ENCODE measurements around the gene ARHGDIA.

The ARHGDIA gene

DNA sequence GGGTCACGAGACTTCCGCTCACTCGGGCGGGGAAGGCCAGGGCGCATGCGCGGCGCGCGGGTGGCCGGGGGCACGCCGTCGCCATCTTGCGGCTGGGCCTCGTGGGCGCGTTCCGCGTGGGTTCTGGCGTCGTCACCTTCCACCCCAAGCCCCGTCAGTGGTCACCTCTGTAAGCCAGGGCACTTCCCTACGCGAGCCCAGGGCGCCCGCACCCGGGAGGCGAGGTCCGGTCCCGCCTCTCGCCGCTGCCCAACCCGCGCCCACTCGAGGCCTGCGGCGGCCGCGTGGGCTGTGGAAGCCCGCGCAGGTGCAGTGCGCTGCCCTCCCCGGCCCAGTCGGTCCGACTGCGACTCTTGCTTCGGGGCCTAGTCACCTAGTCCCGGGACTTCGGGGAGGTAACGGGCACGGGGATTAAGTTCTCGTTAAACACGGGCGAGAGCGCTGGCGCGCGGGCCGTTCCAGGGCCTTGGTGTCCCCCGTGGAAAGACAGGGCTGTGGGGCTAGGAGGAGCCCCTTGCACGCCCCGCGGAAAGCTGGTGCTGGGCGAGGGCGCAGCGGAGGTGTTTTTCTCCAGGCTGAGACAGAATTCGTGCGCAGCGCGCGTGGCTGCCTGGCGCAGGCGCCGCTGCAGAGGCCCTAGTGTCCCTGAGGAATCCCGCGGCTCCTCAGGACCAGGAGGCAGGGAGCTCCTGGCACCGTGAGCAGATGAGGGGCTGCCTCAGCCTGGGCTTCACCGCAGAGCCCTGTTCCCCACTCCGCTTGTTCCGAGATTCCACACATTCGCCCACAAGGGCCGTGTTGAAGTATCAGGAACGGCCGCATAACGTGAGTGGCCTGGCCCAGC is 472 bp upstream of the ARHGDIA start:
- H3K27me3 ChIP-seq (ENCODE audit: control insufficient read depth in 5 of 5, insufficient read depth in 4 of 5, low read length in 5 of 5), result no peaks in the 10 kb centered on the region
- no peaks in the 10 kb centered on the region for H3K9me3 ChIP-seq (ENCODE audit: control insufficient read depth in 5 of 5, low read length in 5 of 5)
- H3K36me3 ChIP-seq (ENCODE audit: control insufficient read depth in 5 of 5, insufficient read depth in 5 of 5, low read length in 5 of 5), result peaks cover 0 to 26% (median 20%) of the 10 kb centered on the region in 5 donors
- peak overlapping the region; percentile 99 for H3K27ac ChIP-seq (ENCODE audit: low read depth, low read length)
- H3K4me1 ChIP-seq (ENCODE audit: control insufficient read depth in 5 of 5, insufficient read depth in 5 of 5, low read length in 5 of 5), result peaks cover 0 to 48% (median 44%) of the 10 kb centered on the region in 5 donors
- H3K4me3 ChIP-seq (ENCODE audit: low read depth in 1 of 5, low read length in 5 of 5), result peak overlapping the region in 4 of 5 donors; percentile 79 to 89 (median 83)
- H3K9ac ChIP-seq (ENCODE audit: low read length in 5 of 5), result peak overlapping the region; percentile 85 to 98 (median 93)

DNA sequence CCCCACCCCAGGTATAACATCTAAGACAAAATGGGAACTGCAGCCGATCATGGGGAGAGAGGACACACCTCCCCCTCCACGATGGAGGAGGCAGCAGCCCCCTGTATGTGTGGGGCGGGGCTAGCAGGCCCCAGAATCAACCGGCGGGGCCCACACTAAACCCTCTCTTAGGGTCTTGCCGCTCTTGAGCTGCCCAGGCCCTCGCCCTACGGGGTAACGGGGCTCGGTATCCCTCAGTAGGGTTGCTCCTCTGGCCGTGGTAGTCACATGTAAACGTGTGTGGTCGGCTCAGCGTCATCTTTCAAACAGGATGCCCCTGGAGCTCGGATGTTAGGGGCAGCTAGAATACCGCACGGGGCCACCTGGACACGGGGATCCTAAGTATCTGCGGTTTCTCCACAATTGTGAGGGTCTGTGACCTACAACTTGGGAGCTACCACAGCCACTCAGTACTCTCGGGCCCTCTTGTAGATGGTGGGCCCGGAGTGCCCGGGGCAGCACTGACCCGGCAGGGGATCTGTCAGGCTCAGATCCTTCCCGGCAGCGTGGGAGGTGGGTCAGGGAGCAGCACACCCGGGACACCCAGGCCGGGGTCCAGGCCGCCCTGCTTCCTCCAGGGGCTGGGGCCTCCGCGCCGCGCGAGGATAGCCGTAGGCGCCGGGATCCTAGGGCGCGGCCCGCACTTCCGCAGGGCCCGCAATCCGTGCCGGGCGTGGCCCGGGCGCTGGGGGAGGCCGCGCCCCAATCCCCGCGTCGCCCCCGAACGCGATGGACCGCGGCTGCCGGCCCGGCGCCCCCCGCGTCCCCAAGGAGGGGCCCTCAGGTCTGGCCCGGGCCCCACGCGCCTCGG is 781 bp downstream of the ARHGDIA start:
- Histone ChIP-seq H3K4me1 (ENCODE audit: control insufficient read depth in 5 of 5, insufficient read depth in 5 of 5, low read length in 5 of 5) (peaks cover 0 to 54% (median 44%) of the 10 kb centered on the region in 5 donors), H3K4me3 (ENCODE audit: low read depth in 1 of 5, low read length in 5 of 5) (peak overlapping the region; percentile 75 to 91 (median 87)), H3K9me3 (ENCODE audit: control insufficient read depth in 5 of 5, low read length in 5 of 5) (no peaks in the 10 kb centered on the region), H3K9ac (ENCODE audit: low read length in 5 of 5) (peak overlapping the region; percentile 56 to 97 (median 91)), H3K36me3 (ENCODE audit: control insufficient read depth in 5 of 5, insufficient read depth in 5 of 5, low read length in 5 of 5) (peaks cover 0 to 27% (median 25%) of the 10 kb centered on the region in 5 donors), H3K27me3 (ENCODE audit: control insufficient read depth in 5 of 5, insufficient read depth in 4 of 5, low read length in 5 of 5) (no peaks in the 10 kb centered on the region), H3K27ac (ENCODE audit: low read depth, low read length) (peak overlapping the region; percentile 94)

DNA sequence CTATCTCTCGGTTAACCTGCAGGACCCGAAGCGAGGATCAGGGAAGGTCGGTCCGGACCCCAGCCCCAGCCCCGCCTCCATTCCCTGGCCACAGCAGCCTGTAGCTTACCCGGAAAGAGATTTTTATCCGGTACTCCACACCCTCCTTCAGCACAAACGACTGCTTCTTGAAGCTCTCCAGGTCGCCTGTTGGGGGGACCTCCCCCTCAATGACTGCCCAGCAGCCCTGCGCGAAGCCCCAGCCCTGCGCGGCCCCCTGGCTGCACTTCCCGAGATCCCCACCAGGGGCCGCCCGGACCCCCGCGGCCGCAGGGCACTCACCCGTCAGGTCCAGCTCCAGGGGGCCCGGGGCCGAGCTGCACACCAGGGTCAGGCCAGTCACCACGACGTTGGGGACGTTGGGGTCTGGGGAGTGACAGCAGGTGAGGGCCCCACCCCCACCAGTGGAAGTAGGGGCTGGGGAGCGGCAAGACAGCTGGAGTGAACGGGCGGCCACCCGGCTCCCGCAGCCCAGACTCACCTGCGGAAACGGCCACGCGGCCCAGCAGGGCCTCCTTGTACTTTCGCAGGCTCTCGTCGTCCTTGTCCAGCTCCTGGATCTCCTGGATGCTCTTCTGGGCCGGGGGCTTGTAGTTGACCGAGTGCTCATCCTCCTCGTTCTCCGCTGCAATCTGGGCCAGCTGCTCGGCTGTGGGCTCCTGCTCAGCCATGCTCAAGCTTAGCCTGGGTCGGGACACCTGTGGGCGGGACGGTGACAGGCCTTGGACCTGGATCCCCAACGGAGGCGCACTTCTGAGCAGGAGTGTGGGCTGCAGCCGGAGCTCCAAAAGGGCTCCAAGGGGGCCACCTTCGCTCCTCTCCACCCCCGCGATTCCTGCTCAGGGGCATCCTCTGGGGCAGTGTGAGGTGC is 1.7 kb downstream of the ARHGDIA start:
- Histone ChIP-seq H3K9ac (ENCODE audit: low read length in 5 of 5) (peak overlapping the region in 4 of 5 donors; percentile 84 to 97 (median 94)), H3K4me3 (ENCODE audit: low read depth in 1 of 5, low read length in 5 of 5) (peak overlapping the region; percentile 75 to 91 (median 87)), H3K36me3 (ENCODE audit: control insufficient read depth in 5 of 5, insufficient read depth in 5 of 5, low read length in 5 of 5) (peaks cover 0 to 29% (median 25%) of the 10 kb centered on the region in 5 donors), H3K9me3 (ENCODE audit: control insufficient read depth in 5 of 5, low read length in 5 of 5) (no peaks in the 10 kb centered on the region), H3K4me1 (ENCODE audit: control insufficient read depth in 5 of 5, insufficient read depth in 5 of 5, low read length in 5 of 5) (peaks cover 0 to 54% (median 44%) of the 10 kb centered on the region in 5 donors), H3K27ac (ENCODE audit: low read depth, low read length) (peak overlapping the region; percentile 94), H3K27me3 (ENCODE audit: control insufficient read depth in 5 of 5, insufficient read depth in 4 of 5, low read length in 5 of 5) (no peaks in the 10 kb centered on the region)

DNA sequence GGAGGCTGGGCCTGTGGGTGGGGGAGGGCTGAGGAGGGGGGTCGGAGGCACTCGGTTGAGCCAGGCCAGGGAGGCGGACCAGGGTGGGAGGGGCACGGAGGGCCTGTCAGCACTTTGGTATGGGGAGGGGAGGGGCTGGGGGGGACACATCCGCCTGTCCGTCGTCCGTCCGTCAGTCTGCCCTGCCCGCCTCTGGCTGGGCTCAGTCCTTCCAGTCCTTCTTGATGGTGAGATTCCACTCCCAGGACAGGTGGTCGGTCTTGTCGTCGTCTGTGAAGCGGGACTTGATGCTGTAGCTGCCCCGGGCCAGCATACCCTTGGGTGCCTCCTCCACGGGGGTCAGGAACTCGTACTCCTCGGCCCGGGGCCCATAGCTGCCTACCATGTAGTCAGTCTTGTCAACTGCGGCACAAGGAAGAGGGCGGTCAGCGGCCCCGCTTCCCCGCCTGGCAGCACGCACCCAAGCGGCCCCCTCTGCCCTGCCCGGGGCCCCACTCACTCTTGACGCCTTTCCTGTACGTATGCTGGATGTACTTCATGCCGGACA is 2.4 kb downstream of the ARHGDIA start:
- no peak overlapping the region for H3K4me3 ChIP-seq (ENCODE audit: low read depth in 1 of 5, low read length in 5 of 5)
- H3K36me3 ChIP-seq (ENCODE audit: control insufficient read depth in 5 of 5, insufficient read depth in 5 of 5, low read length in 5 of 5), result peaks cover 0 to 31% (median 25%) of the 10 kb centered on the region in 5 donors
- no peak overlapping the region for H3K9ac ChIP-seq (ENCODE audit: low read length in 5 of 5)
- H3K9me3 ChIP-seq (ENCODE audit: control insufficient read depth in 5 of 5, low read length in 5 of 5), result no peaks in the 10 kb centered on the region
- H3K4me1 ChIP-seq (ENCODE audit: control insufficient read depth in 5 of 5, insufficient read depth in 5 of 5, low read length in 5 of 5), result peaks cover 0 to 54% (median 44%) of the 10 kb centered on the region in 5 donors
- H3K27ac ChIP-seq (ENCODE audit: low read depth, low read length), result peak overlapping the region; percentile 94
- H3K27me3 ChIP-seq (ENCODE audit: control insufficient read depth in 5 of 5, insufficient read depth in 4 of 5, low read length in 5 of 5), result no peaks in the 10 kb centered on the region

DNA sequence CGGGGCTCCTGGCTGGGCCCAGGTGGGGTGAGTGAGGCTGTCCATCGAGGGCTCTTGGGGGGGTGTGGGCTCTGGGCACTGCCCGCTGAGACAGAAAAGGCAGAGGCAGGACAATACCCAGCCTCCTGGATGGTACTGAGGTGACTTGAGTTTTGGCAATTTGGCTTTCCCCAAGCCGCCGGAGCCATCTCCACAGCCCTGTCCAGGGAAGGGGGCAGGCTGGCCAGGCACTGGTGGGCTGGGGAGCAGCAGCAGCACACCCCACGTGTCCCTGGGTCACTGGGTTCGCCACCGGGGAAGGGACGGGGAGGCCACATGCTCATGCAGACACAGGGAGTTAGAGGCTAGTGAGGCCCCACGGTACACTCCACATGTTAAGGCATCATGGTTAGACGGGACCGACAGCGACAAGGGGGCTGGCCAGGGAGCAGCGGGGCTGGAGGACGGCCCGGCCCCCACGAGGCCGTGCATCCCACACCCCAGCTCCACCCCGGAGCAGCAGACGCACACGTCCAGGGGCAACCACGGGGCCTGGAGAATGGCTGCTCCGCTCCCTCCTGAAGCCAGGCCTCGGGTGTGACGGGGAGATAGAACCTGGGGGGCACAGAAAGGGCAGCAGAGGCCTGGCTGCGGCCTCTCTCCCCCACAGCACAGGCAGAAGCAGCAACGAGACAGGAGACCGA is 3.0 kb downstream of the ARHGDIA start:
- H3K4me3 ChIP-seq (ENCODE audit: low read depth in 1 of 5, low read length in 5 of 5), result no peak overlapping the region
- peaks cover 0 to 54% (median 44%) of the 10 kb centered on the region in 5 donors for H3K4me1 ChIP-seq (ENCODE audit: control insufficient read depth in 5 of 5, insufficient read depth in 5 of 5, low read length in 5 of 5)
- H3K9me3 ChIP-seq (ENCODE audit: control insufficient read depth in 5 of 5, low read length in 5 of 5), result no peaks in the 10 kb centered on the region
- peak overlapping the region; percentile 16 for H3K27ac ChIP-seq (ENCODE audit: low read depth, low read length)
- no peaks in the 10 kb centered on the region for H3K27me3 ChIP-seq (ENCODE audit: control insufficient read depth in 5 of 5, insufficient read depth in 4 of 5, low read length in 5 of 5)
- H3K36me3 ChIP-seq (ENCODE audit: control insufficient read depth in 5 of 5, insufficient read depth in 5 of 5, low read length in 5 of 5), result peaks cover 0 to 36% (median 26%) of the 10 kb centered on the region in 5 donors
- H3K9ac ChIP-seq (ENCODE audit: low read length in 5 of 5), result peak overlapping the region in 1 of 5 donors; percentile 32

DNA sequence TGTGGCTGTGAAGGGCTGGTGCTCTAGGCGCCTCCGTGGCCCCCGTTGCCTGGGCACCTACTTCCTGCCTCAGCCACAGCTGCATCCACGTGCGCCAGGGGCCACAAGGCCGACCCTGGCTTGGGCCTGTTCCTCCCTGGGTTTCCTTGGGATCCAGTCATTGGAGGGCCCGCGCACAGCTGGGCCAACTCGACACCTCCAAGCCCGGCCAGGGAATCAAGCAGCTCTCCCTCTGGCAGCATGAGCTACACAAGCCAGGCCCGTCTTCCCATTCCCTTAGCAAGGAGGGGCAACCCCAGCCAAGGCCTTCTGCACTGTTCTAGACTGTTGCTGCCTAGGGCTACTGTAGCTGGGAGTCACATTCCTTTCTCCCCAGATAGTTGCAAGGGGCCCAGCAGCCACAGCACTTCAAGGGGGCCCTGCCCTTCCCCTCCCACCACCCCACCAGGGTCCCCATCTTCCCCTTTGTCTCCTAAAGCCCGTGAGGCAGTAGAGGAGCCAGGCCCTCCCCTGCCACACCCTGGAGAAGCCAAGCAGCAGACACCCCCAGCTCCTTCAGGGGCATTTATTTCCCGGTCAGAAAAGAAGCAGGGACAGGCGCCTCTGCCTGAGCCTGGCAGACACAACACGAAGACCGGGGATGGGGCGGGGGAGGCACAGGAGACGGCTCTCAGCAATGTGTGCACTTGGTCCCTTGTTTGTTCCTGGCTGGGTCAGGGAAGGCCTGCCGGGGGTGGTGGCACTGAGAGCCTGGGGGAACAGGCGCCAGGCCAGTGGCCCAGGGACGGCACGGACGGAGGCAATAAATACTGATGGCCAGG is 3.8 kb downstream of the ARHGDIA start:
- peak overlapping the region in 1 of 5 donors; percentile 32 for H3K9ac ChIP-seq (ENCODE audit: low read length in 5 of 5)
- H3K36me3 ChIP-seq (ENCODE audit: control insufficient read depth in 5 of 5, insufficient read depth in 5 of 5, low read length in 5 of 5), result peaks cover 0 to 37% (median 26%) of the 10 kb centered on the region in 5 donors
- no peaks in the 10 kb centered on the region for H3K9me3 ChIP-seq (ENCODE audit: control insufficient read depth in 5 of 5, low read length in 5 of 5)
- H3K4me1 ChIP-seq (ENCODE audit: control insufficient read depth in 5 of 5, insufficient read depth in 5 of 5, low read length in 5 of 5), result peaks cover 0 to 54% (median 44%) of the 10 kb centered on the region in 5 donors
- H3K4me3 ChIP-seq (ENCODE audit: low read depth in 1 of 5, low read length in 5 of 5), result no peak overlapping the region
- H3K27ac ChIP-seq (ENCODE audit: low read depth, low read length), result peak overlapping the region; percentile 16
- H3K27me3 ChIP-seq (ENCODE audit: control insufficient read depth in 5 of 5, insufficient read depth in 4 of 5, low read length in 5 of 5), result no peaks in the 10 kb centered on the region

DNA sequence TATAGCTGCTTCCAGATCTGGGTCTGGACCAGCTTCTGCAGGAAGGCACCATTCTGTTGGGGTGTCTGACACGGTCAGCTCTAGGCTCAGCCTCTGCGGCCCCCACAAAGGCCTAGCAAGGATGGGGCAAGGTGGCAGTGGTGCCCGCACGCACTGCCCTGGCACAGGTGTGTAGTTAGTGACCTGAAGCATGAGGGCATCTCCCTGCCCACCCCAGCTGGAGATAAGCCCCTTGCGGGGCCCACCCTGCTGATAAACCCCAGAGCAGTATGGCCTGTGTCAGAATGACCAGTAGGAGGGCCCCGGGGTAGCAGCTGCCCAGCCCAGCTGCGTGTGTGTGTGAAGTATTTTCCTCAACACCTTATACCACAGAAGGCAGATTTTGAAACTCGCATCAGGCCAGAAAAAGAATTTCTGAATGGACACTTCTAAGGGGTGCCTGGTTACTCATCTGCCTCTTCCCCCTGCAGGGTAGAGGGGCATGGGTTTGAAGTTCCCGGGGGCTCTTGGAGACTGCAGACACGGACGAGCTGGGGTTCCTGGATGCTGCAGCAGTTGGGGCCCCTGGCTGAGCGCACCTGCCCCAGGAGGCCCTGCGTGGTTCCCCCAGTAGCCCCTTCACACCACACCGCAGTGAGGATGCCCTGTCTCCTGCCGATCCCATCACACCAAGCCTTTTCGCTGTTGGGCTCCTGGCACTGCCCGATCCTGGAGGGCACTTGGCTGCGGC is 4.5 kb downstream of the ARHGDIA start:
- Histone ChIP-seq H3K27ac (ENCODE audit: low read depth, low read length) (peak overlapping the region; percentile 16), H3K4me1 (ENCODE audit: control insufficient read depth in 5 of 5, insufficient read depth in 5 of 5, low read length in 5 of 5) (peaks cover 0 to 54% (median 42%) of the 10 kb centered on the region in 5 donors), H3K9ac (ENCODE audit: low read length in 5 of 5) (peak overlapping the region in 1 of 5 donors; percentile 7)

More for the DNA sequence above, 4.5 kb downstream of the ARHGDIA start:
- no peak overlapping the region for H3K4me3 ChIP-seq (ENCODE audit: low read depth in 1 of 5, low read length in 5 of 5)
- no peaks in the 10 kb centered on the region for H3K27me3 ChIP-seq (ENCODE audit: control insufficient read depth in 5 of 5, insufficient read depth in 4 of 5, low read length in 5 of 5)
- H3K9me3 ChIP-seq (ENCODE audit: control insufficient read depth in 5 of 5, low read length in 5 of 5), result no peaks in the 10 kb centered on the region
- peaks cover 0 to 37% (median 26%) of the 10 kb centered on the region in 5 donors for H3K36me3 ChIP-seq (ENCODE audit: control insufficient read depth in 5 of 5, insufficient read depth in 5 of 5, low read length in 5 of 5)

Measured in subcutaneous abdominal adipose tissue (tissue), 5 donors.